HG03139 (cell line): ENCODE results near the gene MMP23B.
"Not testable (repeated sequence)": the region's sequence is repeated elsewhere in the genome, so short reads cannot be mapped to it uniquely, and the experiment has no call there.

Source experiments
- ATAC-seq: cut with Tn5 transposase; IDR thresholded peaks from one replicate; pipeline ENCODE4 v1.9.1; 2021; ENCODE audit not compliant: unreplicated experiment

Gene MMP23B

DNA sequence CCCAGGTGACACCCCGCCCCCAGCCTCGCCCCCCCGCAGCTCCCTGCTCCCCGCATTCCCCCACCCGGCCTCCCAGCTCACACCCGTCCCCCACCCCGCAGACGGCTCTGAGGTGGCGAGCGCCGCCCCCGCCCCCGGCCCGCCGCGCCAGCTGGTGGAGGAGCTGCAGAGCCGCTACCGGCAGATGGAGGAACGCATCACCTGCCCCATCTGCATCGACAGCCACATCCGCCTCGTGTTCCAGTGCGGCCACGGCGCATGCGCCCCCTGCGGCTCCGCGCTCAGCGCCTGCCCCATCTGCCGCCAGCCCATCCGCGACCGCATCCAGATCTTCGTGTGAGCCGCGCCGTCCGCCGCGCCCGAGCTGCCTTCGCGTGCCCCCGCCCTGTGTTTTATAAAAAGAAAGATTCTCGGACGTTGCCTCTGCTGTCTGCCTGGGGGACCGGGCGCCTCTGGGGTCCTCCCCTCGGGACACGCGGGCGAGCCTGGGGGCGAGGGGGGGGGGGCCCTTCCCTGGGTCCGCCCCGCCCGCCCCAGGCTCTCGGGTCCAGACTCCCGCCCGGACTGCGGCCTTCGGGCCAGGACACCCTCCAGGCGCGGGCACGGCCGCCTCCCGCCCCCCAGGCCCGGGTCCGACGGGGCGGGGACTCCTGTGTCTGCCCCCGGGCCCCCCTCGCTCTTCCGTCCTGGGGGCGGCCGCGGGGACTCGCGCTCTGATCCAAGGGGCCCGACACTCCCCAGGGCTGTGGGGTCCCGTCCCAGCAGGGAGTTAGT is 1.6 kb upstream of the MMP23B start:
- peak; percentile 52 for ATAC-seq

DNA sequence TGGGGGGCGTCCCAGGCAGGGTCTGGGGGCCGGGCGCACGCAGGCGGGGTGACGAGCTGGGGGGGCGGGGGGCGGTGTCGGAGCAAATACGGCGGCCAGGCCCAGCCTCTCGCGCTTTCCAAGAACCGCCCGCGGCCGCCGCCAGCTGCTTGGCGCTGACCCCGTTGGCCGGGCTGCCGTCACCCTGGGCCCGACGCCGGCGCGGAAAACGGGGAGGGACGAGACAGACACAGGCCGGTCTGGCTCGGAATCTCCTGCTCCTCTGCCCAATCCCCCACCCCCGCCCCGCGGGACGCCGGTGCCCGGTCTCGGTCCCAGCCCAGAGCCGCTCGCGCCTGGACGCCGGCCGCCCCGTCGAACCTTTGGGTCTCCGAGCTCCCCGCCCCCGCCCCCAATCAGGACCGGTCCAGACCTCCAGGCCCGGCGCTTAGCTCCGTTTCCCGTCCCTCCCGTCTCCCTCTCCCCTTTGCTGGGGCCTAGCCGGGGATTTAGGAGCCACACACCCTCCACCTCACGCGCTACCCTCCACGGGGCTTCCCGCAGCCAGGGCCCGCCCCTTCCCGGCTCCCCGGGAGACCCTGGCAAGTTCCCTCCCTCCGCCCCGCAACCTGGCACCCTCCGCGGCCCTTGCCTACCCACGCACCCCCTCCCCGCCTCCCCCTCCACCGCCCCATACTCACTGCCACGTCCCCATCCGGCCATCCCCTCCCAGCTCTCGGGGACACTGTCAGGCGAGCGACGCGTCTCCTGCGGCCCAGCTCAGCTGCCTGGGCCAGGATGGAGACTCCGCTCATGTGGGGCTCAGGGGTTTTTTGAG is 800 bp upstream of the MMP23B start:
- ATAC-seq: no peak

DNA sequence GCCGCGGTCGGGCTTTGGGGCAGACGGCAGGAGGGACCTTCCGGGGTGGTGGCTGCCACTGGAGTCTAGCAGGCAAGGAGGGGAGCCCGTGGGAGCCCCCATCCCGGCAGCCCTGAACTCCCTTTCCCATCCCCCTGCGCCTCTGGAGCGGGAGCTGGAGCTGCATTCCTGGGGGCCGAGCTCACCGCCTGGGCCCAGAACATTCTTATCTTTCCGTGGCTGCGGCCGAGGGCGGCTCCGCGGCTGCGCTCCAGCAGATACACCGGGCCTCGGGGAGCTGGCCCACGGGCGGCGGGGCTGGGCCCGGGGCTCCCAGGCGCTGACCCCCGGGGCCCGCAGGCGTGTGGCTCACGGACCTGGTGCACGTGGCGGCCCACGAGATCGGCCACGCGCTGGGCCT is 1.4 kb downstream of the MMP23B start:
- ATAC-seq: not testable (repeated sequence)

DNA sequence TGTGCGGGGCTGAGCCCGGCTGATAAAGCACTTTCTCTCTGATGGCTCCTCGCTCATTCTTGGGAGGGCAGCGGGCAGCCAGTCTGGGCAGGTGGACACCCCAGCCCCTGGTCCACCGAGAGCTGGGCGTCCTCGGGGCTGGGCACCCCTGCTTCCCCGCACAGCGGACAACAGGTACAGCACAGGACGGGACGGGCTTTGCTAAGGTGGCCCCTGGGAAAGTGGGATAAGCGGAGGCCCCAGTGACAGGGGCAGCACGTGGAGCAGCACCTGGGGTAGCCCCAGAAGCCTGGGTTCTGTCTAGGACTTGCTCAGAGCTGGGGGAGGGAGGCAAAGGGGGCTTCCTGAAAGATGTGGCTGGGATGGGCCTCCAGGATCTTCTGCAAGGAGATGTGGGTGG is 2.6 kb downstream of the MMP23B start:
- ATAC-seq: not testable (repeated sequence)

DNA sequence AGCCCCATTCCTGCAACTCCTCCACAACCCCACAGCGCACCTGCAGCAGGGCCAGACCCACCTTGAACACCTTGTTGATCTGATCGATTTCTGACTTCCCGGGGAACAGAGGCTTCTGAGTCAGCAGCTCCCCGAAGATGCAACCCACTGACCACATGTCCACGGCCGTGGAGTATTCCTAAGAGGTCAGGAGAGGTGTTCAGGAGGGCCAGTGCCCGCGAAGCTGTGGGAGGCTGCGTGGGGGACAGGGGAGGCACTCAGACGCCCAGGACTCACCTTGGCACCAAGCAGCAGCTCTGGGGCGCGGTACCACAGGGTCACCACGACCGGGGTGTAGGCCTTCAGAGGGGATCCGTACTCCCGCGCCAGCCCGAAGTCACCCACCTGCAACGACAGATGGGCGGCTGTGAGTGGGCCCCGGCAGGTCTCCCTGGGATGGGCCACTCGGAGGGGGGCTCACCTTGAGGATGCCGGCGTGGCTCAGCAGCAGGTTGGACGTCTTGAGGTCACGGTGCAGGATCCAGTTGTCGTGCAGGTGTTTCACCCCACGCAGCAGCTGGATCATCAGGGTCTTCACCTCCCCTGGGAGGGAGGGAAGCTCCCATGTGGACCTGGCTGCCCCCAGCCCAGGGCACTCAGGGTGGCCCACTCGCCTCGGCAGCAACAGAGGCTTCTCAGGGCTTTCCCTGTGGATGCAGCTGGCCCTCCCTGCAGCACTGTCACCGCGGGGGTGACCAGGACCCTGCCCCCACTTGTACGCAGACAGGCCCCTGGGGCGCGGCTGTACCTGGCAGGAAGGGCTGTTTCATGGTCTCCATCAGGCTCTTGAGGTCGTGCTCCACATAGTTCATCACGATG is 4.9 kb downstream of the MMP23B start:
- ATAC-seq: not testable (repeated sequence)

DNA sequence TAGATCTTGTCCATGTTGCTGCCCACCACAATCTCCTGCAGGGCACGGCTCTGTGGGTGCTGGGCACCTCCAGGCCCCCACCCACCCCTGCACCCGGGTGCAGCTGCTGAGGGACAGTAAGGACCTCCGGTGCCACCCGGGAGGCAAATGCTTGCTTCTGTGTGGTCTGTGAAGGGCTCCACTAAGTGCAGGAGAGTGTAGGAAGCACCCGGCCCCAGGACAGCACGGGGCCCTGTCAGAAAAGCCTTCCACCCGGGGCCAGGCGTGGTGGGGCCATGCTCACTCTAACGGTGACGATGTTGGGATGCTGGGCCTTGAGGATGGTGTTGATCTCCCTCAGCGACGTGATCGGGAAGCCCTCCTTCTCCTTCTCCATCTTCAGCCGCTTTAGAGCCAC is 5.5 kb downstream of the MMP23B start:
- ATAC-seq: not testable (repeated sequence)

DNA sequence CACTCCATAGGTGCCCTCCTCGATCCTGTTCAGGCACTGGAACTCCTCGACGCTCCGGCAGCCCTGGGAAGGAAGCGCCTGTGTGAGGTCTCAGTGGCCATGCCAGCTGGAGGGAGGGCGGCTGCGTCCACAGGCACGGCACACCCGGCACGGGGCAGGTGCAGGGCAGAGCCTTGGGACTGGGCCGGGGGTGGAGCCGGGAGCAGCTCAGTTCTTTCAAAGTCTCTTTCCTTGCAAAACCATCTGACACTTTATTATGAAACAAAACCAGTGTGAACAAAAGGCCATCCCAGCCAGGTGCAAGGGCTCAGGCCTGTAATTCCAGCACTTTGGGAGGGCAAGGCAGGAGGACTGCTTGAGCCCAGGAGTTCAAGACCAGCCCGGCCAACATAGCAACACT is 6.6 kb downstream of the MMP23B start:
- ATAC-seq: not testable (repeated sequence)

DNA sequence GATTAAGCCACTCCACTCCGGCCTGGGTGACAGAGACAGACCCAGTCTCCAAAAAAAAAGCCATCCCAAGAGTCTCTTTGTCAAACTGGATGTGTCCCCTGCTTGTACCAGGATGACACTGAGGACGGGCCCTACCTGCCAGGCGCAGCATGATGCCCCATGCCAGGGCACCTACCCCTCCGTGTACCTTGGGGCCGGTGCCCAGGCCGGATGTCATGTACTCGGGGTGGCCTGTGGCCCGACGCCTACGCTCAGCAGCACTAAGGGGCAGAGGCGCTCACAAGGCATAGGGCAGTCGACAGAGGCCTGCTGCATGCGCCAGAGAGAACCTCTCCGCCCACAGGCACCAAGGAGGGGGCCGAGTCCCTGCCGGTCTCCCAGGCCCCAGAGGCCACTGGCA is 7.4 kb downstream of the MMP23B start:
- ATAC-seq: not testable (repeated sequence)

DNA sequence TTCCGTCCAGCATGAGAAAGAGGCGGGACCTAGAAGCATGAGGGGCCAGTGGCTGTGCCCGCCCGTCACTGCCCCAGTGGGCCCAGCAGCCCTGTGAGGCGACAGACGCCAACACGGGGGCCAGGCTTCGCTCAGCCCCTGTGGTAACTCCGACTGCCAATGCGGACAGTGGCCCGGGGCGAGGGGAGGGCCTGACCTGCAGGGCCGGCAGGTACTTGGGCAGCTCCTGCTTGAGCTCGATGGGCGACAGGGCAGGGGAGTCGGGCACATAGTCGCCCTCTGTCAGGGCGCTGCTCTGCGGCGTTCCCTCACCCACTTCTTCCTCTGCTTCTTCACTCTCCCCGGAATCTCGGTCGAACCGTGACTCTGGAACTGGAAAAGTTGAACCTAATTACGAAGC is 8.1 kb downstream of the MMP23B start:
- not testable (repeated sequence) for ATAC-seq

DNA sequence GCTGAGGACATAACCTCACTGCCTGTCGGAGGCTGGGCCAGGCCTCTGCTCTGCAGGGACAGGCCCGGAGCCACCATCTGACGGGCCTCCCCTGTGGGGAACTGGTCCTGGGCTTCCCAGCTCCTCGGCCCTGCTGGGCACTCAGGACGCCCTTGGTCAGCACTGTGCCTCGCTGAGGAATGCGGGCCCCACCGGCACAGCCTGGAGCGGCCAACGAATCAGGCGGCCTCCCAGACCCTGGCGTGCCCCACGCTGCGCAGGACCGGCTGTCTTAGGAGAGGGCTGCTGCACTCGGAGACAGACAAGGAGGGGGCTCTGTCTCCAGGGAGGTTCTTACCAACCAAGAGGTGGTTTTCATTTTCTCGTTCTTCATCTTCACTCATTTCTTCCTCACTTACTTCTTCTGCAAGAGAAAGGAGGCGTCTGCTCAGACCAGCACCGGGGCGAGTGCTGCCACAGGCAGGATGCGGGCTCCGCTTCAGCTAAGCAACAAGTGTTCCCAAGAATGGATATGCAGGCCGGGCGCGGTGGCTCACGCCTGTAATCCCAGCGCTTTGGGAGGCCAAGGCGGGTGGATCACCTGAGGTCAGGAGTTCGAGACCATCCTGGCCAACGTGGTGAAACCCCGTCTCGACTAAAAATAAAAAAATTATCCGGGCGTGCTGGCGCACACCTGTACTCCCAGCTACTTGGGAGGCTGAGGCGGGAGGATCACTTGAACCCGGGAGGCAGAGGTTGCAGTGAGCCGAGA is 8.9 kb downstream of the MMP23B start:
- not testable (repeated sequence) for ATAC-seq

DNA sequence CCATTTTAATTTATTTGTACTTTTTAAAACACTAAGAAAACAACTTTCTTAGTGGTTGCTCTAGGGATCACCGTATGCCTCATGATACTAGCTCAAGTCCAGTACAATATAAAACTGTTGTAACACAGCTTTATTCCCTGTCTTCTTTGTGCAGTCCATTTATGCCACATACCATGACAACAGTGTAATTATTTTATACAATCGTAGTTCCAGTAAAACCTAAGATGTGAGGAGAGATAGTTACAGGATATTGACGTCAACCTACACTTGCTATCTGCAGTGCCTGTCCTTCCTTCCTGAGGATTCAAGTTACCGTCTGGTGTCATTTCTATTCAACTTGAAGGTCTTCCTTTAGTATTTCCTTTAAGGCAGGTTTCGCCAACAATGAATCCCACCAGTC is 14.4 kb downstream of the MMP23B start:
- not testable (repeated sequence) for ATAC-seq

DNA sequence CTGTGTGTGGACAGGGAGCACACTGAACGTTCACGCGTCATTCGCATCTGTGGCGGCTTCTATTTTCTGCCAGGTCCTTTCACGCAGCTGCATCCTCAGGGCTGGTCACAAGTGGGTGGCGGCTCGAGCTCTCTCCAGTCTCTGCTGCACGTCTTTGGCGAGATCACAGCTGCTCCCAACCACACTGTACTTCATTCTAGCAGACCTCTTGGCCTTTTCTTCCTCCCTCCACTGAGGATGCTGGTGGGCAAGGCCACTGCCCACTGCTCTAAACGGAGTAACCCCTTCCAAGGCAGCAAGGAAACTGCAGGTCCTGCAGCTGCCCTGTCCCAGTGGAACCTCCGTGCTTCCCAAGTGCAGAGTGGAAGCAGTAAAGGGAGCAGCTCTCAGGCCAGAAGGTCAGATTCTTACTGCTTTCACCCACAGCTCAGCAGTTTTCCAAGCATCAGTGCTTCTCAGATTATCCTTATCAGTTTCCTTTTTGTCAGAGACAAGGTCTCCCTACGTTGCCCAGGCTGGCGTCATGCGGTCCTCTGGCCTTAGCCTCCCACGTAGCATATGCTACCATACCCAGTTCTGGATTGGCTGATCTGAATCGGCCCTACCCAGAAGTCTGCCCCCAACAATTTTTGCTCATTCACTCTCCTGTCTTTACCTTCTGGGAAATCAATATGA is 15.7 kb downstream of the MMP23B start:
- not testable (repeated sequence) for ATAC-seq

DNA sequence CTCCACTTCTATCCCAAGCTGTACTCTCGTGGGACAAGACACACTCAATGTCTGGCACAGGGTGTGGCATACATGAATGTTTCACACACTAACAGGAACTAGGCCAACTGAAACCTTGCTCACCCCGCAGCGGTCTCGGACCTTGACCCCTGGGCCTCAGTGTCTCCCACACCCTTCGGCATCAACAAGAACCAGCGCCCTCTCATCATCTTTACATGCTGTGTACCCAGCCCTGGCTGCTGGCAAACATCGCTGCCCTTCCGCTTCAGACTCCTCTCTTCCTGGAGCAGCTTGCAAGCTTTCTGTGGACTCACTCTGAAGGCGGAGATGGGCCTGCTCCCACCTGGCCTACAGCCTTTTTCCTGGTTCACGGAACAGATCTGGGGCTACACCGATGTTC is 16.3 kb downstream of the MMP23B start:
- ATAC-seq: not testable (repeated sequence)

DNA sequence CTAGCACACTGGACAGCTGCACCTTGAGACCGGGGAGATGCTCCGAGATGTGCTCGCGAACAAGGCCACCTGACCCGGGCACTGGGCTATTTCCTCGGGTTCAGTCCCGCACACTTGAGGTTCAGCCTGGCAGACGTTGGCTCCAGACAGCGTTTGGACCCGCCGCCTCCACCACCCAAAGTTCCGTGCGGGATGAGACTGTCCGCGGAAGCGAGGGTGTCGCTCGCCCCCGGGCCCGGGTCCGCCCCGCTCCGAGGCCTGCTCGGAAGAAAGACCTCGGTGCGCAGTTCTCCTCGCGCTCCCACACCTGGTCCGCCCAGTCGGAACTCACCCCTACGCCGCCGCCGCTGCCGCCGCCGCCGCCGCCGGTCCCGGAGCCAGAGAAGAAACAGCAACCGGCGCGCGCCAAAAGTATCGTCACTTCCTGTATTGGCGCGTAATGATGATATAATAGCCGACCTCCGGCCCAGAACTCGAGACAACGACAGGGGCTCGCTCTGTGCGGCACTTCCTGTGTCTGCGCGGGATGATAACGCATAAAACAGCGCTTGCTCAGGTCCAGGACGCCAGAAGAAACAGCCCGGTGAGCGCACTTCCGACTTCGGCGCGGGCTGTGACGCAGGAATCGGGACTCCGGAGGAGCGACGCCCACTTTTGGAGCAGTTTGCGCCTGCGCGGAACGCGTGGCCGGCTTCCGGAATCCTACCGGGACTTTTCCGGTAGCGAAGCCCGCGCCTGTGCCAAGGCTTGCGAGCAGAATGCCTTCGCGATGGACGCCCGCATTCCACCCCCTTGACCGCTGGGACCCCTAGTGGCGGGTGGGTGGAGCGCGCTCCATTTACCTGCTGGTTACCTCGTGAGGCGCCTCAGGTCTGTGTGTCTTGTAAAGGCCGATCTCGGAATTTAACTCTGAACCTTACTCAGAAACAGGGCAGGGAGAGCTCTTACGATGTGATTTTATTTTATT is 26.9 kb downstream of the MMP23B start, which contains the start of gene CDK11B:
Gene CDK11B, minus strand, starts transcription at position 422 of the 967 bp plus-strand sequence. CDS start 1,519 bp downstream, outside the sequence.
- peak; percentile 82 for ATAC-seq

DNA sequence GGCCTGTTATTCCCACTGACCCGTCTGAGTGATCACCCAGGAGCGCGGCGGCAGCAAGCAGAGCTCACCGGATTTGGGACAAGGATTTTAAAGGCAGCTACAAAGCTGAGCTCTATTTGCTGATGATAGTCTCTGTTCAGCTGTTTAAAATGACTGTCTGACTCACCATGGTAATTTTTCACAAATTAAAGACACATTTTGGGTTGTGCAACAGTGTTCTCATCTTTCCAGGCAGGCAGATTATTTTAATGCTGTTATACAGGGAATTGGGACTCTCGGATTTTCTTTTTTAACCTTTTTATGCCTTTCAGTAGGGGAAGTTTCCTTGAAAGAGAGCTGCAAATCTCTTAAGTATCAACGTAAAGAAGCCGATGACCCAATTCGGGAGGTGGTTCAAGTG is 30.4 kb downstream of the MMP23B start:
- ATAC-seq: not testable (repeated sequence)

DNA sequence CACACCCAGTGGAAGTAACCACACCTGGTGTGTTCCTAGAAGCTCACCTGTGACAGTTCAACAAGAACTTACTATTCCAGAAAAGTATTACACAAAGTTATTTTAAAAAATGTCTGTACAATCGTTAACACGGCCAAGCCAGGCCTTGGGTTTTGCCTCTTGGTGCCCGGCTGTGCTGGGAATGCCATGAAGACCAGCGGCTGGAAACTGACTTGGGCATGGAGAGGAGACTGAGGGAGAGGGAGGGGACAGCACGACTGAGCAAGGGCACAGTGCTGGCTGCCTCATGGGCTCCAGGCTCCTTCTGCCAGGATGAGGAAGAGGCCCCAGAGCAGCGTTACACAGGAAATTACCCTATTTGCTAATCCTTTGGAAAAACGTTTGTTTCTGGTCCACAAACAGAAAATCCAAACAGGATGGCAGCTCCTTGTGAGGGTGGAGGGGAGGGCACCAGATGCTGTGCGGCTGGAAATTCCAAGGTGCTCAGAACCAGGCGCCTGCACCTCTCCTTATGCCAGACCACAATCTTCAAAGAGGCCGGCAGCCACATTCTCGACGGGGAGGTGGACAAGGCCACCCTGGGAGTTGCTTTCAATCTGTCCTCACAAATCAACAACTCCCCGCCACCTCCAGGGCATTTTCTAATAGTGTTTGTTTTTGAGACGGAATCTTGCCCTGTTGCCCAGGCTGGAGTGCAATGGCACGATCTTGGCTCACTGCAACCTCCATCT is 31.0 kb downstream of the MMP23B start:
- not testable (repeated sequence) for ATAC-seq

DNA sequence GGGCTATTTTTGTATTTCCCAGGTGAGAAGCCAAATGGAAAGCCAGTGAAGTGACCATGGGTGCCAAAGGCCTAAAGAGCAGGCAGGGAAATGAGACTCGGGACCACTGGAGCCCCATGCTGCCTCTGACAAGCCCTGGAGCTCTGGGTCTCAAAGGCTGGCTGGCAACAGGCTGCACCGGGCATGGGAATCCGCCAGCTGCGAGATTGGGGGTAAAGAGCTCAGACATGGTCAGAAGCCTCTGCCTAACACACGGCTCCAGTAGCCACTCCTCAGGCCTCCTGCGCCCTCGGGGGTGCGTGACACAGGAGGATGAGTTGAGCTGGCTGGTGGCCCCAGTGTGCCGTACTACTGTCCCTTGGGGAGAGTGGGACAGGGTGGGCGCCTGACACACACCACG is 32.3 kb downstream of the MMP23B start:
- not testable (repeated sequence) for ATAC-seq
